A673 (cell line): ENCODE results near the gene MYH2. TPM values are rescaled to one million over a fixed set of nuclear protein-coding genes. Genes with fewer than 3 reads are reported as not detected.

Experiments
- BruUV-seq: library from RNA; stranded (reverse); fragments of 400-500 nt; replicated peaks from 2 replicates; lab custom pipeline; 2021; lab: Mats Ljungman, UMichigan
- CTCF ChIA-PET: fragments of 300-600 bp; sonication (Branson Sonifier 250); formaldehyde crosslinking; loops from one replicate; lab custom pipeline; 2022; ENCODE audit warnings: antibody characterized with exemption; lab: Charles Lee
- POLR2A ChIA-PET: fragments of 300-600 bp; sonication (Branson Sonifier 250); formaldehyde crosslinking; loops from one replicate; lab custom pipeline; 2022; ENCODE audit warnings: antibody characterized with exemption; ENCODE audit not compliant: low non-redundant PET; lab: Charles Lee
- DNase-seq: peaks from one replicate; pipeline ENCODE4 v3.0.0-alpha.2; 2015; ENCODE audit warnings: low spot score
- H3K27ac ChIP-seq: fragments of 200-600 bp; sonication (generic); 2 replicates; pipeline ENCODE4 v1.5.1; 2016; ENCODE audit warnings: mixed run types, low read depth, mild to moderate bottlenecking, mixed read lengths, antibody characterized with exemption, low read length; ENCODE audit not compliant: poor library complexity, severe bottlenecking
- H3K27me3 ChIP-seq: fragments of 200-600 bp; sonication (generic); replicated peaks from 2 replicates; pipeline ENCODE4 v1.6.1; 2017; ENCODE audit warnings: mixed run types, low read depth, mild to moderate bottlenecking, mixed read lengths, antibody characterized with exemption, low read length; ENCODE audit not compliant: insufficient read depth, poor library complexity
- H3K36me3 ChIP-seq: fragments of 200-600 bp; sonication (generic); 2 replicates; pipeline ENCODE4 v1.6.1; 2016; ENCODE audit warnings: mixed run types, mild to moderate bottlenecking, mixed read lengths, antibody characterized with exemption, low read length; ENCODE audit not compliant: insufficient read depth, poor library complexity, severe bottlenecking
- H3K4me1 ChIP-seq: fragments of 200-600 bp; sonication (generic); 2 replicates; pipeline ENCODE4 v1.6.1; 2017; ENCODE audit warnings: mixed run types, mild to moderate bottlenecking, mixed read lengths, antibody characterized with exemption, low read length; ENCODE audit not compliant: insufficient read depth, poor library complexity, severe bottlenecking
- H3K4me3 ChIP-seq: fragments of 200-600 bp; sonication (generic); 2 replicates; pipeline ENCODE4 v1.5.1; 2016; ENCODE audit warnings: low read depth, mixed run types, mild to moderate bottlenecking, mixed read lengths, low read length; ENCODE audit not compliant: poor library complexity, severe bottlenecking
- H3K9me3 ChIP-seq: fragments of 200-600 bp; sonication (generic); 2 replicates; pipeline ENCODE4 v1.6.1; 2016; ENCODE audit warnings: mixed run types, low read depth, mild to moderate bottlenecking, mixed read lengths, antibody characterized with exemption, low read length; ENCODE audit not compliant: poor library complexity, severe bottlenecking
- EZH2 ChIP-seq: fragments of 200-600 bp; sonication (generic); IDR thresholded peaks from 2 replicates; pipeline ENCODE4 v1.6.1; 2017; ENCODE audit warnings: borderline replicate concordance, low read depth, mild to moderate bottlenecking, mixed read lengths, antibody characterized with exemption, low read length; ENCODE audit not compliant: poor library complexity, severe bottlenecking
- intact Hi-C: fragments of 100-400 bp; cut with micrococcal nuclease; formaldehyde crosslinking; loops from one replicate; pipeline ENCODE4 v1.10.0; 2022; ENCODE audit not compliant: unreplicated experiment
- total RNA-seq: library from RNA; stranded (reverse); gene quantifications from 2 replicates; pipeline ENCODE4 v1.2.3, GENCODE V29; 2021
- TF ChIP-seq, protein P1 (sequence below): fragments of 300-800, 200-600 bp; sonication (generic); conservative IDR thresholded peaks from 2 replicates; pipeline ENCODE4 v1.5.1; 2017; ENCODE audit warnings: low read depth, mild to moderate bottlenecking, antibody characterized with exemption, low read length, moderate library complexity, mixed read lengths

The MYH2 gene
- total RNA-seq, 1 experiment from 2014 or later, result 0.54 TPM

GRCh38 chr17:10527419-10527818 is 22.0 kb downstream of the MYH2 start:
- no peak overlapping the region for H3K27ac ChIP-seq
- intact Hi-C loops, result no loop called here
- peaks cover 7% of the 10 kb centered on the region for H3K27me3 ChIP-seq
- ChIA-PET POLR2A (no interaction called here), CTCF (no interaction called here)
- TF ChIP-seq, protein P1, sequence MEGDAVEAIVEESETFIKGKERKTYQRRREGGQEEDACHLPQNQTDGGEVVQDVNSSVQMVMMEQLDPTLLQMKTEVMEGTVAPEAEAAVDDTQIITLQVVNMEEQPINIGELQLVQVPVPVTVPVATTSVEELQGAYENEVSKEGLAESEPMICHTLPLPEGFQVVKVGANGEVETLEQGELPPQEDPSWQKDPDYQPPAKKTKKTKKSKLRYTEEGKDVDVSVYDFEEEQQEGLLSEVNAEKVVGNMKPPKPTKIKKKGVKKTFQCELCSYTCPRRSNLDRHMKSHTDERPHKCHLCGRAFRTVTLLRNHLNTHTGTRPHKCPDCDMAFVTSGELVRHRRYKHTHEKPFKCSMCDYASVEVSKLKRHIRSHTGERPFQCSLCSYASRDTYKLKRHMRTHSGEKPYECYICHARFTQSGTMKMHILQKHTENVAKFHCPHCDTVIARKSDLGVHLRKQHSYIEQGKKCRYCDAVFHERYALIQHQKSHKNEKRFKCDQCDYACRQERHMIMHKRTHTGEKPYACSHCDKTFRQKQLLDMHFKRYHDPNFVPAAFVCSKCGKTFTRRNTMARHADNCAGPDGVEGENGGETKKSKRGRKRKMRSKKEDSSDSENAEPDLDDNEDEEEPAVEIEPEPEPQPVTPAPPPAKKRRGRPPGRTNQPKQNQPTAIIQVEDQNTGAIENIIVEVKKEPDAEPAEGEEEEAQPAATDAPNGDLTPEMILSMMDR, result no peak
- no peak for TF ChIP-seq EZH2
- H3K36me3 ChIP-seq, result no peaks in the 10 kb centered on the region
- DNase-seq, result no peak
- no peak overlapping the region for H3K4me3 ChIP-seq
- no peaks in the 10 kb centered on the region for H3K9me3 ChIP-seq
- no TSS peak for BruUV-seq
- no peaks in the 10 kb centered on the region for H3K4me1 ChIP-seq

- no peak for DNase-seq
- POLR2A ChIA-PET, result no interaction called here
- BruUV-seq, result no TSS peak
- H3K4me1 ChIP-seq, result no peaks in the 10 kb centered on the region
- H3K36me3 ChIP-seq, result no peaks in the 10 kb centered on the region
- H3K27ac ChIP-seq, result no peak overlapping the region
- intact Hi-C loops, result no loop called here
- CTCF ChIA-PET, result no interaction called here
- TF ChIP-seq EZH2, result no peak
- TF ChIP-seq, protein P1, result no peak
- H3K27me3 ChIP-seq, result peaks cover 7% of the 10 kb centered on the region
- H3K4me3 ChIP-seq, result no peak overlapping the region
- H3K9me3 ChIP-seq, result no peaks in the 10 kb centered on the region
Observed at GRCh38 chr17:10526517-10526916, 22.9 kb downstream of the MYH2 start.

- H3K36me3 ChIP-seq, result no peaks in the 10 kb centered on the region
- no TSS peak for BruUV-seq
- no peak overlapping the region for H3K4me3 ChIP-seq
- H3K27ac ChIP-seq, result no peak overlapping the region
- intact Hi-C loops, result no loop called here
- no peak for TF ChIP-seq EZH2
- TF ChIP-seq, protein P1, result no peak
- DNase-seq, result no peak
- H3K4me1 ChIP-seq, result no peaks in the 10 kb centered on the region
- POLR2A ChIA-PET, result no interaction called here
- no peaks in the 10 kb centered on the region for H3K9me3 ChIP-seq
- CTCF ChIA-PET, result no interaction called here
- H3K27me3 ChIP-seq, result peaks cover 26% of the 10 kb centered on the region
Observed at GRCh38 chr17:10523064-10523463, 26.4 kb downstream of the MYH2 start.
